GM19468 (cell line): ENCODE results near the gene FOXE1.

Source experiments
- ATAC-seq: cut with Tn5 transposase; IDR thresholded peaks from one replicate; pipeline ENCODE4 v1.9.1; 2021; ENCODE audit warnings: mild to moderate bottlenecking, moderate library complexity, moderate number of reproducible peaks; ENCODE audit not compliant: unreplicated experiment; ENCODE audit errors: extremely low read depth

FOXE1 gene

DNA sequence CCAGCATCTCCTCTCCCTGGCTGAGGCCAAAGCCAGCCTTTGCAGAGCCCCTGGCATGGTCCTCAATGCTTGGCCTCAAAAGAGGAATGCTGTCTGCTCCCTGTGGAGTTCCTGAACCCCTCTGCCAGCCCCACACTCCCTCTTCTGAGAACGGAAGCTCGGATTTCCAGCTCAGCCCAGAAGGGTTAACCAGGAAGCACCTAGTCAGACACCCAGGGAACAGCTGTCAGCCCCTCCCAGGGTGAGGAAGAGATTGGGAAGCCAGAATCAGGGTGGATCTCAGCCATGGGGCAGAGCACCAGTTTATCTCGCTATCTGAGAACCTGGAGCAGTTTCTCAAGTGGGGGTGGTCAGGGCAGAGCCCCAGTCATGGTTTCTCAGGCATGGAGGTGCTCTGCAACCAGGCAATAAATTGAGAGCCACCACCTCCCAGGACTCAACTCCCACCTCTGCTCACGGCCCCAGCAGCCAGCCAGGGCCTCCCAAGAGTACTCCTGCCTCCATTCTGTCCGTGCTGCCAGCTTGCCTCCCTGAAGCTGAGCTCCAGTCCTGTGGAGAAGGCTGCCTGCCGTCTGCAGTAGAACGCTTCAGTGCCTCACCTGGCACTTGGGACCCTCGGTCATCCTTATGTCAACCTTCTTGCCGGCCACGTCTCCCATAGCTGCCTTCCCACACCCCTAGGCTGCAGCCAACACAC is 7.6 kb downstream of the FOXE1 start:
- no peak for ATAC-seq

DNA sequence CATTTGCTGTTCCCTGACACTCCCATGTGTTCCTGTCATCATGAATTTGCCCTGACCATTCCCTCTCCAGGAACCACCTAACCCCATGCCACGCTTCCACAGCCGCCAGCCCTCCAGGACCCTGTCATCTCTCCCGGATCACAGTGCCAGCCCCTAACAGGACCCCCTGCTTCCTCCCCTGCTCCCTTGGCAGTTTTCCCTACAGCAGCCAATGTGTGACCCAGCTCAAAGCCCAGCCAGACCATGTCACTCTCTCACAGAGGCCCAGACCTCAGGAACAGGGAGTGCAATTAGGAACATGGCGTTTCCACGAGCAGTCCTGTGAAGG is 8.1 kb downstream of the FOXE1 start:
- ATAC-seq = no peak

DNA sequence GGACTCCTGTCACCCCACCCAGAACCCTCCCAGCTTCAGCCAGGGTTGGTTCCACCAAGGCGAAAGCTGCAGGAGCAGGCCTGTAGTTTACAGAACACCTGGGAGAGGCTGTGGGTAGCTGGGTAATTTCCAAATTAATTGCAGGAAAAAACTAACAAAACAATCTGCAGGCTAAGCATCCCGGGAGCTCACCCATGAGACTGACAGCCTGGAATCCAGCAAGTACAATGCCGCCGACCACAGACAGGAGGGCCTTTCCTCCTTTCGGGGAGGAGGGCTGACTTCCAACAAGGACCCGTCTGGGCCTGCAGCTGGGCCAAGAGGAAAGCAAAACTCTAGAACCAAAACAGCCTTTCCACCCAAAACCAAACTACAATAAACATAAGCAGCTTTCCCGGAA is 10.3 kb downstream of the FOXE1 start:
- ATAC-seq = no peak

DNA sequence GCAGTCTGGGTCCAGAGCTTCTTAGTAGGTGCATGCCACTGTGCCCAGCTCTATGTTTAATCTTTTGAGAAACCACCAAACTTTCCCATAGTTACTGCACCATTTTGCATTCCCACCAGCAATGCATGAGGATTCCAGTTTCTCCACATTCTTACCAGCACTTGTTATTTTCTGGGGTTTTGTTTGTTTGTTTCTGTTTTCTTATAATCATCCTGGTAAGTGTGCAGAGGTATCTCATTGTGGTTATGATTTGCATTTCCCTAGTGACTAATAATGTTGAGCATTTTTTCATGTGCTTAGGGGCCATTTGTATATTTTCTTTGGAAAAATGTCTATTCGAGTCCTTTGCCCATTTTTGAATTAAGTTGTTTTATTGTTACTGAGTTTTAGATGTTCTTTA is 11.4 kb downstream of the FOXE1 start:
- no peak for ATAC-seq

DNA sequence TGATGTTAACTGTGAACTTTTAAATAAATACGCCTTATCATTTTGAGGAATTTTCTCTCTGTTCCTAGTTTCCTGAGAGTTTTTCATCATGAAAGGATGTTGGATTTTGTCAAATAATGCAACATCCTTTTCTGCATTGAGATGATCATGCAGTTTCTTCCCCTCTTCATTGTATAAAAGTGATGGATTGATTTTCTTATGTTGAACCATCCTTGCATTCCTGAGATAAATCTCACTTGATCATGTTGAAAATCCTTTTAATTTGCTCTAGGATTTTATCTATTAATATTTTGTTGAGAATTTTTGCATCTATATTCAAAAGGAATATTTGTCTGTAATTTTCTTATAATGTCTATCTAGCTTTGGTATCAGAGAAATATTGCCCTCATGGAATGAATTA is 13.3 kb downstream of the FOXE1 start:
- ATAC-seq = no peak

DNA sequence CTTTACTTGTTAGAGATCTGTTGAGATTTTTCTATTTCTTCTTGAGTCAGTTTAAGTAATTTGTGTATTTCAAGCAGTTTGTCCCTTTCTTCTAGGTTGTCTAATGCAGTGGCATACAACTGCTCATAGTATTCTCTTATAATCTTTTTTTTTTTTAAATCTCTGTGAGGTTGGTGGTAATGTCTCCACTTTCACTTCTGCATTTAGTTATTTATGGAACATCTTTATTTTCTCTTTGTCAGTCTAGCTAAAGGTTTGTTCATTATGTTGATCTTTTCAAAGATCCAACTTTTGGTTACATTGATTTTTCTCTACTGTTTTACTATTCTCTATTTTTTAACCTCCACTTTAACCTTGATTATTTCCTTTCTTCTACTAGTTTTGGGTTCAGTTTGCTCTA is 13.8 kb downstream of the FOXE1 start:
- ATAC-seq = no peak

DNA sequence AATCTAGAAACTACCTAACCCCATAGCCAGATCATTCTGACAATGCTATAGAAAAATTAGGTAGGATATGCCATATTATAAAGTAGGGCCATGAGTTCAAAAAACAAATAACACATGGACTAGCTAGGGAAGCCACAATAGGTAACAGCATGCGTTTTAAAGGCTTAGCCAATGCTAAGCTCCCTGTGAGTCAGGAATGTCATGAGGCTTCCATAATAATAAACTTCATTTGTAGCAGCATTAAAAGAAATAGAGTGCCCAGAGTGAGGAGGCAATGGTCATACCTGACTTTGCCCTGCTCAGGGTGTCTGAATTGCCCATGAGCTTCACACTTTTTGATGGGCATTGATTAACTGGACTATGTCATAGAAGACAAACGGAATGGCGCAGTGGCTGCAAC is 15.8 kb downstream of the FOXE1 start:
- no peak for ATAC-seq

DNA sequence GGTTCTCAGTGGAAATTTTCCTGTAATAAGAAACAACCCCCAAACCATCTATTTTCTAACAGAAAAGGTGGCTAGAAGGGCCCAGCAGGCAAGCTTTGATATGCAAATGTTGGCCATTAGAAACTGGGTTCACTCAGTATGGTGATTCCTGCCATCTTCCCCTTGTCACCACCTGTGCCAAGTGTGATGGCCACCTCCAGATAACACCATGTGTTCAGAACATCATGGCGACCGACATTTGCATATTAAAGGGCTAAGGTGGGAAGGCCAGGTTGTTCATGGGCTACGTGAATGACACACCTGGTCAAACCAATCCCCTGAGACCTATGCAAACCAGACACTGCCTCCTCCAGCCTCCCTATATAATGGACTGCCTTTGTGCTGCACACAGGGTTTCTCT is 20.4 kb downstream of the FOXE1 start:
- ATAC-seq = no peak

DNA sequence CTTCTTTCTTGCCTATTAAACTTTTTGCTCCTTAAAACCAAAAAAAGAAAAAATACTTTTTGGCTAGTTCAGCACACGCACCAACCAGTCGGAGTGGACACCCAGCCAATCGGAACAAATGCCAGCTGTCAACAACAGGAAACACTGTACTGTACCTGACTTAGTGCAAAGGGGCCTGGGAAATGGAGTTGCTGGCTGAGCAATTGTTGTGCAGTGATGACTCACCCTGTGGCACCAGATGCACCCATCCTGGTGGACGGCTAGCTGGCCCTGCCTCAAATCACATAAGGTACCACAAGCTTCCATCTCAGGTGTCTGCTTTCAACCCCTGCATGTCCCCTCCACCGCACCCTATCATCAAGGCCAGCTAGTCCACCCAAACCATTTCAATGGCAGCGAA is 20.9 kb downstream of the FOXE1 start:
- ATAC-seq = no peak

DNA sequence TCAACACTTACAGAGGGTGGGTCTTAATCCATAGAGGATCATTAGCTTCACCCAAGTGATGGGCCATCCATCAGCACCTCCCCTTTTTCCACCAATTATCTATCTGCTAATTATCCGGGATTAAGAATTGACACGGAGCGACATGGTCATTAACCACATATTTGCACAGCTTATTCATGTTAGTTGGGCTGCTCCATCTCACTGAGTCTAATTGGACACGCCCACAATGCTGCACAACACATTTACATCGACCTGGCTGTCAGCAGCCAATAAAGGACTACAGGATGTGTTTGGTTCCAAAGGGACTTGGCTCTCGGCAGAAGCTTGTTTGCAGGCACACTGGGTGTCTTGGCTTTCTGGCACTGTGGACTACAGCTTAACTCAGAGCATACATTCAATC is 21.6 kb downstream of the FOXE1 start:
- ATAC-seq = no peak

DNA sequence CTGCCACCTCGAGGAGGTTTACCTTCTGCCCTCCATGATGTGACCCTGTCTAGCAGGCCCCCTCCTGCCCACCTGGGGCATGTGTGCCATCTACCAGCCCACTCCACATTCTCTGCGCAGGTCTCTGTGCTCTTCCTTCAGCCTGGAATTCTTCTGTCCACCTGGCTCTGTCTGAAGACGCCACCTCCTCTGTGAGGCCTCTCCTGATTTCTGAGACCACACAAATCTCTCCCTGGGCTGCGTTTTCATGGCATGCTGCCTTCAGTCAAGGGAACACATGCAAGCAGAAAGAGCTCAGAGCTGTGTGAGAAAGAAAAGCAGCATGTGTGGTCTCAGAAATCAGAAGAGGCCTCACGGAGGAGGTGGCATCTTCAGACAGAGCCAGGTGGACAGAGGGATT is 22.1 kb downstream of the FOXE1 start:
- no peak for ATAC-seq

DNA sequence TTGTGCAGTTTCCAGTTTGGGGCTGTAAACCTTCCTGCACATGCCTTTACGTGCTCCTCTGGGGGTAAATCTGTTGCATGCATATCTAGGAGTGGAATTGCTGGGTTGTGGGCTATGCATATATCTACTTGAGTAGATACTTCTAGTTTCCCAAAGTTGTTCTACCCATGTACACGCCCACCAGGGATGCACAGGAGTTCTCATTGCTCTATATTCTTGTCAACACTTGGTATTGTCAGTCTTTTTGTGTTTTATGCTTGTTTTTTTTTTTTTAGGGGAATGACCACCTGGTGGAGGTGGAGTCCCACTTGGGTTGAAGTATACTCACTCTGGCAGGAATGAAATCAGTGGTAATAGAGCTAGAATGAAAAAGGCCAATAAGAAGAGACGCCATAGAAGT is 23.0 kb downstream of the FOXE1 start:
- no peak for ATAC-seq

DNA sequence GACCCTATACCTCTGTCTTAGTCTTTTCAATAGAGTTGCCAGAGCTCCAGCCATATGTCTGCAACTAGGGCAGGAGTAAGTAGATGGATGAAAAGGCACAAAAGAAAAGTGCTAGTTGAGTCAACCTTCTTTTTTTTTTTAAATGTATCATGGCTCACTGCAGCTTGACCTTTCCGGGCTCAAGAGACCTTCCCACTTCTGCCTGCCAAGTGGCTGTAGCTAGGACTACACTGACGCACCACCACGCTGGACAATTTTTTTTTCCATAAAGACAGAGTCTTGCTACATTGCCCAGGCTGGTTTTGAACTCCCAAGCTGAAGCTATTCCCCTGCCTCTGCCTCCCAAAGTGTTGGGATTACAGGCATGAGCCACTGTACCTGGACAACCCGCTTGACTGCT is 27.3 kb downstream of the FOXE1 start:
- no peak for ATAC-seq

DNA sequence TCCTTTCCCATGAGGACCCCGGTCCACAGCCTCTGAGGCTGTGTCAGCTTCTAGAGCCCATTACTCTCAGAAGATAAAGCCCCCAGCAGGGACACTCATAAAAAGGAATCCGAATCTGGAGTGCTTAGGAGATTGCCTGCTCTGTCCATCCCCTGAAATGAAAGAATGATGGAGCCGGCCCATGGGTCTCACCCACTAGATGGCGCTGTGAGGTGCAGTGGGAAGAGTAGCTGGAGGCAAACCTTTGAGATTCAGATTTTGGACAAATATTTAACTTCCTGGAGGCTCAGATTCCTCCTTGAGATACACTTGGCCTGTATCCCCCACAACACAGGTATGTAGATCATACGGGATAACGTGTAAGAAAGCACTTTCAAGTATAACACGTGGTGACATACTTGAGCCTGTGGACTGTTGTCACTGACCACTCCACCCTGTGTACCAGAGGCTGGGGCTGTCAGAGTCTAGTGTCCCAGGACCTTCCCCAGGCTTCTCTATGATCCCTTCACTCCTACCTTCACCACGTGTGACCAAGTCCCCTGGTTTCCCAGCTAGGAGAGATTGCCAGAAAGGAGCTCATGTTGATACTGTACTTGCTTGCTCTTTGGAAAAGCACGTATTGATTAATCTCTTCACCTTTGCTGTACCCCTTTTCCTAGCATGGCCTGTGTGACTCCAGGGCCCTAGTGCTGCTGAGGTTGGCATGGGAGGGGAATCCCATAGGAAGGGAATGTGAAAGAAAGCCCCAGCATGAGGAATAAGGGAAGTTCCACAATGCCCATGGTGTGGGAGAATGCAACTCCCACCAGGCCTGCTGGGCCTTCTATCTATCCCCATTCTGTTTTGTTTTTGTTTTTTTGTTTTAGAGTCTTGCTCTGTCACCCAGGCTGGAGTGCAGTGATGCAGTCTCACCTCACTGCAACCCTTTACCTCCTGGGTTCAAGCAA is 37.2 kb downstream of the FOXE1 start:
- no peak for ATAC-seq

DNA sequence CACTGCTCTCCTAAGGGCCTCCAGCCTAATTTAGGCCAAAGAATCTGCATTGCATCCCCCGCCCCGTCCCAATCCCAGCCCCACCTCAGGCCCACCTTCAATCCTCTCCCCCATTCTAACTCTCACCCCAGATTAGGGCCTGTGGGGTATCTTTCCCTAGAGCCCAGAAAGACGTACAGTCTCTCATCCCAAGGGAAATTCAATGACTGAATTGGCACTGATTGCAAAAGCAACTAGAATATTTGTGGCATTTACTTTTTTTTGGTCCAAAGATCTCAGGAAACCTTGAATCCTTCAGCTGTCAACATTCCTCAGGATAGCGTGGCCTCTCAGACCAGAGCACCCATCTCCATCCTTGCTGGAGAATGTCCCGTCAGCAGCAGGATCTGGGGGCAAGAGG is 38.7 kb downstream of the FOXE1 start:
- ATAC-seq = no peak

DNA sequence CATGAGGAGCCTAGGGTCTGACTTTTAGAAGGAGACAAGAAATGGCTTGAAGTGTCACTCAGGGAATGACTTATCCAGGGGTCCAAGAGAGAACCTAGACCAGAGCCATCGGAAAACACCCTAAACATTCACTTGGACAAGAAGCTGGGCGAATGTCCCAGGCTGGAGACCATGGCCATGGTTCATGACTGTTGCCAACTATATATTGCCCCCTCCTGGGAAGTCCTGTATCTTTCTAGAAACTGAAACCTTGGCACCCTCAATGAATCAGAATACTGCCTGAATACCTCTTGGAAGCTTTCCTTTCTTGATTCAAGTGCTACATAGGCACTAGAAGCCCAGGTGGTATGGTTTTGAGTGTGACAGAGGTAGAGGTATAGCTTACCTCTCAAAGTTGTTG is 39.4 kb downstream of the FOXE1 start:
- no peak for ATAC-seq

DNA sequence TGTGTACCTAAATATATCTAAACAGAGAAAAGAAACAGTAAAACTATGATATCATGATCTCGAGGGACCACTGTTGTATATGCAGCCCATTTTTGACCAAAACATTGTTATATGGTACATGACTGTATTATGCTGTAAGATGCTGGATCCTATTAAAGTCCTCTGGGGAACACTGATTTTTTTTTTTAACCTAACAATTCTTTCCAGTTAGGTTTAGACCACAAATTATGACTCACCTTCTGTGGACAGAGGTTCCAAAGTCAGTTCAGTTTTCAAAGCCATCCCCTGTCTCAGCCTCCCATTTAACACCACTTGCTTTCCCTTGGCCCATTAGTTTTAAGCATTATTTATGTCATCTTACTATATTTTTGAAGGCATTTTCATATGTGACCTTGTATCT is 42.2 kb downstream of the FOXE1 start:
- no peak for ATAC-seq

DNA sequence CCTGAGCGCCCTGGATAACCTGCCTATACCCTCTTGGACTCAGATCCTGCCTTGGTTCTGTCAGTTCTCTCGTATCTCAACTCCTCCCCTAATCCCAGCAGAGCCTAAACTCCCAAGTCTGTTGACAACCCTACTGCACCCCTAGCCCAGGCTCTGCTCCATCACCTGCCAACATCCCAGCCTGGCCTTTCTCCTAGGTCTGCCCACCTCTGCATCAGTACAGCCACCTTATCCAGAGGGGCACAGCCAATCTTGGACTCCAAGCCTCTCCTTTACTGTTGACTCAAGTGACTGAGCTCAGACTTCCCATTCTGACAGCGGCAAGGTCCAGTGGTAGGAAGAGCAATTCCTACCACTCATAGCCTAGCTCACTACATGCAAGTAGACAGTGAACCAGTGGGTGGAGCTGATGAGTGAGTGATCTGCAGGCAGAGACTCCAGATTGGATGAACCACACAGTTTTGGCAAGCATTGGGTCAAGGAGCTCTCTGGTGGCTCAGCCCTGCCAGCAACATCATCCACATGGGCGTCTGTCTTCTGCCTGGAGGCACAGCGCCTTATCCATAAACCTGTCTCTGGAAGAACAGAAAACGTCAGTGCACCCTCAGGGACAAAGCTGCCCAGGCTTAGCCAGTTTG is 42.8 kb downstream of the FOXE1 start:
- ATAC-seq = no peak

DNA sequence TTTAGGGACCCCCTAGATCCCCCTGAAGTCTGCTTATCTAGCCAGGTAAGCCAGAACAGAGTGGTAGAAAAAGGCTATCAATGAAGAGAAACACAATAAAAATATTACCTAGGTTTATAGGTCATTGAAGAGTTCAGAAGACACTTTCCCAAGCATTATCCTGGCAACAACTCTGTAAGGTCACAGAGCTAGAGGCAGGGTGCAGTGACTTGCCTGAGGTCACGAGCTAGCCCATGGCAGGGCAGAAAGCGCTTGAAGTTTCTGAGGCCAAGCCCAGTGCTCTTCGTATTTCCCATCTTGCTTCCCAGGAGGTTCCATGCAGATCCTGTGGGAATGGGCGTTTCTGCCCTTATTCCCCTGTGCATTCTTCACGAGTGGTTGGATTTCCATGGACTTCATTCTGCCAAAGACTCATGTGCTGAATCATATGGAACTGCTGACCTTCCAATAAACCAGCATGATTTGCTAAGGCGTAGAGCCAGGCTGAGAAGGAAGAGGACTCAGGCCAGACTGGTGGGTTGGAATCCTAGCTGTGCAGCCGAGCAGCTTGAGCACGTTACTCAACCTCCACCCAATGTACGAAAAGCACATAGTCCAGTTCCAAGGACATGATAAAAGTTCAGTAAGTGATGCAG is 47.2 kb downstream of the FOXE1 start:
- ATAC-seq = no peak

DNA sequence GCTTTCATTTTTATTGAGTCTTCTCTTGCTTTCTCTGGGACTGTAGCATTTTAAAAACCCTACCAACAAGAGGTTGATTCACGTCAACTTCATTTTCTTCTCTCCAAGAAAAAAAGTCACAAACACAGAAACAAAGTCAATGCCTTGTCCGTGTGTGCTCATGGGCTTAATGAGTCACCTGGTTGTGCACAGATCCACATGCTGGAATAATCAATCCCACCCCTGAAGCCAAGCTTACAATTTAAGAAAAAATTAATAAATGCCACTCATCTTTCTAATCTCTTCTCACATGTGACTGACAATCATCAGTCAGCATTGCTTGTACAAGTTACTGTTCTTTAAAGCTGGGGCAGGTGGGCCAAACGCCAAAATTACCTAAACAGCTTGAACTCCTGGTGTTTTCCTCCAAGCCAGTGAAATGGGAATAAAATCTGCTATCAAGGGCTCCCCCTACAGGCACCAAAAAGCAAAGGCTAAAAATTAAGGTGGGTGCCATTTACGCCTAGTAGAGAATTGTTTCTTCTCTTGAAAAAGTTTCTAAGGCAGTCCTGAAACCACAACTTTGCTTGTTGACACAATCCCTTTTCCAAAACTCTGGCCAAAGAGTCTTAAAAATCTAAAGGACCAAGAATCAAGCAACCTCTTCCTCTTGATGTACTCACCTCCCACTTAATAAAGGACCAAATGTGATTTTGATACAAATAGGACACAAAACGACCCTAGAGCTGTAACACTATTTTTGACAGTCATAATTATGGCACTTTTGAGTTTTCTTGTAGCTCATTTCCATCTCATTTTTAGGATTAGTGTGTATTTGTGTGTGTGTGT is 47.9 kb downstream of the FOXE1 start:
- no peak for ATAC-seq
